Measurements from ENCODE around the gene C6orf132.

The C6orf132 gene

DNA sequence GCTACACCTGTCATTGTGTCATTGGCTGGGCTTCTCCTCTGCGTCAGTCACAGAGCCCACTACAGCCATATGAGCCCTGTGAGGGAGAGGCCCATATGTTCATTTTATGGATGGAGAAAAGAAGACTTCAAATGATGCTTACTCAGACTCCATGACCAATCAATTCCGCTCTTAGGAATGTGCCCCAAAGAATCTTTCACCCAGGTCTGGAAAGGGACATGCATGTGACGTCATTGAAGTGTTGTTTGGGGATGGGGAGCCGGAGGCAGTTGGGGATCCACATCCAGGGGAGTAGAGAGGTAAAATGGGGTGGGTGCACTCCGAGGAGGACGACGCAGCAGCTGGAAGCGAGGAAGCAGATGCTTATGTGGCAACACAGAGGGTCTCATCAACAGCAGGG, 9.6 kb upstream of the C6orf132 start:
- TF ChIP-seq CTCF (conservative IDR thresholded peaks at IDR 0.05; ENCODE audit: low read depth, low read length) = no peak
- no peak overlapping the region for H3K4me3 ChIP-seq (ENCODE audit: low read length)
- DNase-seq (ENCODE audit: low read depth) = no peak

DNA sequence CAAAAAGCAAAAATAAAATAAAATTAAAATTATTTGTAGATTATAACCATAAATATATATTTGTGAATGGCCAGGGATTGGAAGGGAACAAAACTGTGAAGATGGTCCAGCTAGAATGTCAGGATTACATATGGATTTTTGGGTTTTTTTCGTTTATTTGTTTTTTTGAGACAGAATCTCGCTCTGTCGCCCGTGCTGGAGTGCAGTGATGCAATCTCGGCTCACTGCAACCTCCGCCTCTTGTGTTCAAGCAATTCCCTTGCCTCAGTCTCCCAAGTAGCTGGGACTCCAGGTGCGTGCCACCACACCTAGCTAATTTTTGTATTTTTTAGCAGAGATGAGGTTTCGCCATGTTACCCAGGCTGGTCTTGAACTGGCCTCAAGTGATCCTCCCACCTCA, 7.8 kb upstream of the C6orf132 start:
- no peak for DNase-seq (ENCODE audit: low read depth)

GRCh38 chr6:42148058-42148457, 5.6 kb upstream of the C6orf132 start:
- no peak for TF ChIP-seq CTCF (conservative IDR thresholded peaks at IDR 0.05; ENCODE audit: low read depth, low read length)
- no peak for DNase-seq (ENCODE audit: low read depth)
- no peak overlapping the region for H3K4me3 ChIP-seq (ENCODE audit: low read length)

More for the DNA sequence above, 7.8 kb upstream of the C6orf132 start:
- no peak for TF ChIP-seq CTCF (conservative IDR thresholded peaks at IDR 0.05; ENCODE audit: low read depth, low read length)
- H3K4me3 ChIP-seq (ENCODE audit: low read length) = no peak overlapping the region

GRCh38 chr6:42147138-42147562, 4.7 kb upstream of the C6orf132 start:
- no peak for DNase-seq (ENCODE audit: low read depth)
- TF ChIP-seq CTCF (conservative IDR thresholded peaks at IDR 0.05; ENCODE audit: low read depth, low read length) = no peak
- no peak overlapping the region for H3K4me3 ChIP-seq (ENCODE audit: low read length)

- H3K4me3 ChIP-seq (ENCODE audit: low read length) = peak overlapping the region; percentile 77
- TF ChIP-seq CTCF (conservative IDR thresholded peaks at IDR 0.05; ENCODE audit: low read depth, low read length) = no peak
- no peak for DNase-seq (ENCODE audit: low read depth)
Observed at GRCh38 chr6:42141603-42142117, 760 bp downstream of the C6orf132 start.

GRCh38 chr6:42140756-42141602, 1.4 kb downstream of the C6orf132 start:
- no peak for DNase-seq (ENCODE audit: low read depth)
- TF ChIP-seq CTCF (conservative IDR thresholded peaks at IDR 0.05; ENCODE audit: low read depth, low read length) = no peak
- peak overlapping the region; percentile 77 for H3K4me3 ChIP-seq (ENCODE audit: low read length)

DNA sequence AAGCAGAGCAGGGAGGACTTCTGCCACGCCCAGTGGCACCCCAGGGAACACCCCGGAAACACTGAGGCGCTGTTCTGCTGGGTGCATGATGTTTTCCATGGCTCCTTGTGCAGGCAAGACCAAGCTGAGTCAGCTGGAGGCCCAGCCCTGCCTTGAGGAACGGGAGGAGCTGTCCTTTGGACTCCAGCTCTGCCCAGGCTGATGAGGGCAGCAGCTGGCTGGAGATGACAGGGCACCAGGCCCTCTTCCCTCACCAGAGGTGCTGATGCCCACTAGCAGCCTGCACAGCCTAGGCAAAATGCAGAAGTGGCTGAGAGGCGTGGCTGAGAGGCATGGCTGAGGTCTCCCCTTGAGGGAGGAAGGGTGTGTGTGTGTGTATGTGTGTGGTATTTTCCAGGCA, 2.4 kb downstream of the C6orf132 start:
- no peak for DNase-seq (ENCODE audit: low read depth)
- no peak for TF ChIP-seq CTCF (conservative IDR thresholded peaks at IDR 0.05; ENCODE audit: low read depth, low read length)
- H3K4me3 ChIP-seq (ENCODE audit: low read length) = no peak overlapping the region
